IPS-NIHi11 (cell line): Measurements from ENCODE around the gene BRD3OS.
A peak's percentile ranks its signal among the peaks of the same experiment; 100 is the strongest.
"Not testable (repeated sequence)": the region's sequence is repeated elsewhere in the genome, so short reads cannot be mapped to it uniquely, and the experiment has no call there.

ENCODE experiments used
- DNase-seq: peaks from one replicate; pipeline ENCODE4 v3.0.0; 2012; ENCODE audit warnings: mixed read lengths, low spot score

Gene BRD3OS

DNA sequence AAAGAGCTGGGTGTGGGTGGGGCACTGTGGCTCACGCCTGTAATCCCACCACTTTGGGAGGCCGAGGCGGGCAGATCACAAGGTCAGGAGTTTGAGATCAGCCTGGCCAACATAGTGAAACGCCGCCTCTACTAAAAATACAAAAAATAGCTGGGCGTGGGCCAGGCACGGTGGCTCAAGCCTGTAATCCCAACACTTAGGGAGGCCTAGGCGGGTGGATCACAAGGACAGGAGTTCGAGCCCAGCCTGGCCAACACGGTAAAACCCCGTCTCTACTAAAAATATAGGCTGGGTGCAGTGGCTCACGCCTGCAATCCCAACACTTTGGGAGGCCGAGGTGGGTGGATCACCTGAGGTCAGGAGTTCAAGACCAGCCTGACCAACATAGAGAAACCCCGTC is 36.5 kb upstream of the BRD3OS start:
- not testable (repeated sequence) for DNase-seq

DNA sequence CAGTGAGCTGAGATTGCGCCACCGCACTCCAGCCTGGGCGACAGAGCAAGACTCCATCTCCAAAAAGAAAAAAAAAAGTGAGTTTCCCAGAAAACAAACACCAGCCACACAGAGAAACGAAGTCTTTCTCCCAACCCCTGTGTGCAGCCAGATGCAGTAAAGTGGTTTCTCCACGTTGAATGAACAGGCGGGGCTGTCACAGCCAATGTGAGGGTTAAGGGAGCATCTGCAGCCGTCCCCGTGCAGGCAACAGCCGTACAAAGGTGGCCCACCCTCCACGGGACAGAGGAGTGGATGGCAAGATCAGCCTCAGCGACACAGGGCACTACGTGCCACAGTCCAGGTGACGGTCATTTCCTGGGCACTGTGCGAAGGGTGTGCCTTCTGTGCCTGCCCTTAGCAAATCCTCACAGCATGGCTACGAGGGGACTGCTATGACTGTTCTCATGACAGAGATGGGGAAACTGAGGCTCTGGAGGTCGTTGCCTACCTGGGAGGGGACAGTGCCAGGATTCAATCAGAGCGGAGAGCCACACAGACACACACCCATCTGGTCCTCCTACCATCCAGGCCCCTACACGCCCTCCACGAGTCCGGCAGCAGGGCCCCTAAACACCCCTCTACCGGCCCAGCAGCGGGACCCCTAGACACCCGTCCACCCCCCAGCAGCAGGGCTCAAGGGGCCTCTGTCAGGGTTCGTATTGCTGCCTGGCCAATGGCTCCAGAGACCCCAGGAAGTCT is 35.5 kb upstream of the BRD3OS start:
- DNase-seq: peak; percentile 3

DNA sequence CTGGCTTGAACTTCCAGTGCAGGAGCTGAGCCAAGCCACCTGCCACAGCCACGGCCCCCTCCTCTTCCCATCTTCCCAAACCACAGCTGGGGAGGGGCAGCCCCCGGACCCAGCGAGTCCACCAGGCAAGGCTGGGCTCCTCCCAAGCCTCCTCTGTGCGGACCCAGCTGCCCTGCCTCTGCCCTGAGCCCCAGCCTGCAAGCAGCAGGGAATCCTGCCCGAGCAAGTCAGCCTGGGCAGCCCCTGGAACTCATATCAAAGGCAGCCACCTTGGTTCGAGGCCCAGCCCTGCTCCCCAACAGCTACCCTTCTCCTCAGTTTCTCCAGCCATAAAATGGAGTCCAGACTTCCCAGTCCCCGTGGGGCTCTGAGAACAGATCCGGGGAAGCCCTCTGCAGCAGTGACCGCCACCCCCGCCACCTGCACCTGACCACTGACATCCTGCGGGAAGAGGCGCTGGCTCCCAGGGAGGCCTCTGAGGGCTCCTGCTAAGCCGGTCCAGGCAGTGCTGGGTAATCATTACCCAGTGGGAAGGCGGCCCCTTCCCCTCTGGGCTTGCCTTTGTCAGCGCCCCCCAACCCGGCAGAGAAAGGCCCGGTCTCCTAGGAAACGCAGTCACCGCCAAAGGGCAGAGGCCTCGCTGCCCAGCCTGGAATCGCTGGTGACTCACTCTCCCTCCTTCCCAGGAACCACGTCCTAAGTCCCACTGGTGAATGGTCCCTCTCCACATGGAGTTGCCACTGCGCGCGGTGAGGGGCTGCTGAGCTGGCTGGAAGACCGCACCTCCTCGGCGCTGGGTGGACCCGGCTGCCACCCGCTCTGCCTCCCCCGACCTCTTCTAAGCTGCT is 34.7 kb upstream of the BRD3OS start:
- no peak for DNase-seq

DNA sequence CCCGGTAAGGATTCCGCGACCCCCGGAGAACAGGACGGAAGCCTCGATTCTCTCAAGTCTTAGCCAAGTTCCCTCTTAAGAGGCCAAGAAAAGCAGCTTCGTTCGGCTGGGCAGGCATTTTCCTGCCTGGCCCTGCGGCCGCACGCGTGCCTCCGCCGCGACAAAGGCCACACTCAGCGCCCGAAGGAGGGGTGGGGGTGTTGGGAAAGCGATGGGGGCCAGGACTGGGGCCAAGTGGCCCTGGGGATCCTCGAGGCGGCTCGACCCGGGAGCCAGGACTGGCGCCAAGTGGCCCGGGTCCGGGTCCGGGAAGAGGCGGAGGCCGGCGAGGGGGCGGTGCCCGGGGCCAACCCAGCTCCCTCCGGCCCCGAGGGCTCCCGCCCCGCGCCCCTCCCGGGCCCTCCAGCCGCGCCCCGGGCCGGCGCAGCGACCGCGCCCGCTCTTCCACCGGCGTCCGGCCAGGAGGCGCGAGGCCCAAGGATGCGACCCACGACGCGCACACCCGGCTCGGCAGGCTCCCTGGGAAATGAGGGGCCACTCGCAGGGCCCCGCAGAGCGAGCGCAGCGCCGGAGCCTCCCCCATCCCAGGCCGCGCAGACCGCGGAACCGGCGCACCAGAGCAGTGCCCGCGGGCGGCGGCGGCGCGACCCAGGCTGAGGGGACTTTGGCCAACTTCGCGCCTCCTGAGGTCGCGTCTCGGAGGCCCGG is 33.9 kb upstream of the BRD3OS start:
- peak; percentile 53 for DNase-seq

DNA sequence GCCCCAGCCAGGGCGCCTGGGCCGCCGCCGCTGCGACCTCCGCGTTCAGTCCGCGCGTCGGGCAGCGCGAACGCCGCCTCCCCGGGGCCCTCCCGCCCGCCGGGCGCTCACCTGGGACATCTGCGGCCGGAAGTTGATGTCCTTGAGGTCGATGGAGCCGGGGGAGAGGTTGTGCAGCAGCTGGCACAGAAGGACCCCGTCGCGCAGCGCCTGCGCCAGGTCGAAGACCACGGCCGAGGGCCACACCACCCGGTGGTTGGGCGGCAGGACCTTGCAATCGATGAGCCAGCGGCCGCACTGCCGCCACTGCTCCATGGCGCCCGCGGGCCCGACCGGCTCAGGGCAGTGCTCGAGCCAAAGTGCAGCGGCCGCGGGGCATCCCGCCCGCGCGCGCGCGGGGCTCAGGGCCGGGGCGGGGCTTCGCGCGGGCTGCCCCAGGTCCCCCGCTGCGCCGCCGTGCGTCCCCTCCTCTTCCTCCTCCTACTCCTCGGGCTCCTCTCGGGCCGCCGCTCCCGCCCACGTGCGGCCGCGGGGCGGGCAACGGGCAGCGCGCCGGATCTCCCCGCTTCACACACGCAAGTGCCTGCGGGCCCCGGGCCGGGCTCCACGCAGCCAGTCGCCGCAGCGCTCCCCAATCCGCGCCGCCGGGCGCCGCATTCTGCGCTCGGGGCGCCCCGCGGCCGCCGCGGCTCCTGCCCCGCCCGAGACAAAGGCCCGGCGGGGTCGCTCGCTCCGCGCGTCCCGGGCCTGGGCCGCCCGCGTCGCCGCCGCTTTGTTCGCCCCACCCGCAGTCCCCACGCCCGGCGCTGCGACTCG is 33.1 kb upstream of the BRD3OS start, which contains the start of gene VAV2:
Gene VAV2, minus strand, starts transcription at position 361 of the 816 bp plus-strand sequence. Its CDS starts 46 bp downstream, at position 315.
- DNase-seq: peak; percentile 62

DNA sequence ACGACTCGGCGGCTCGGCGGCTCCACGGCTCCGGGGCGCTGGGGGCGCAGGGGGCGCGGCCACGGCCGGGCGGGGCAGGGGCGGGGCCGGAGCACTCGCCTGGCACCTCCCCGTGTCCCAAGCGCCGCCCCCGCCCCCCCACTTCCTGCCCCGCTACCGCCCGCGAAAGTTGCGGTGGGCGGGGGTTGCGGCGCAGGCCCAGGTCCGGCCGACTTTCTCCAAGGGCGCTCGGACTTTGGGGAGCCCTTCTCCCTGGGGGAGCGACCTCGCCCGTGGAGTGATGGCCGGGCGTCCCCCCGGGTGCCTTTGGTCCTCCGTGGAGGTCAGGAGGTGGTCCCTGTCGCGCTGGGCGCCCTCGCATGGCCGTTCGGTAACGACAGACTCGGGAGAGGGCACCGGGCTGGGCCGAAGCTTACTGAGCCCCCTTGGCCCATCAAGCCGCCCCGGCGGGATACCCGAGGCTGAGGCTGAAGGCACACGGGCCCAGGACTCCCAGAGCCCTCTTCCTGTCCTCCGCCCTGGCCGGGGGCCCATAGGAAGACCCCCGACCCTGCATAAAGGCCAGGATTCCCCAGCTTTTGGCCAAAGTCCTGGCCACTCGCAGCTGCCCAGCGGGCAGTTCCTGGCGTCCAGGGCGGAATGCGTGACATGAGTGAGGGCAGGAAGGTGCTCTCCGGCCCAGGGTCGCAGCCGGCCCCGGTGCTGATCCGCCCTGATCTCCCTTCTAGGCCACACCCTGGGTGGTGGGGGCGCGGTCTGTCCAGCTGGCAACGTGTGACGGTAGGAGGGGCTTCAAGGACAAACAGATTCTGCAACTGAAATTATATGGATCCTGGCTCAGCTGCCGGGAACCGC is 32.3 kb upstream of the BRD3OS start:
- DNase-seq: peak; percentile 84

DNA sequence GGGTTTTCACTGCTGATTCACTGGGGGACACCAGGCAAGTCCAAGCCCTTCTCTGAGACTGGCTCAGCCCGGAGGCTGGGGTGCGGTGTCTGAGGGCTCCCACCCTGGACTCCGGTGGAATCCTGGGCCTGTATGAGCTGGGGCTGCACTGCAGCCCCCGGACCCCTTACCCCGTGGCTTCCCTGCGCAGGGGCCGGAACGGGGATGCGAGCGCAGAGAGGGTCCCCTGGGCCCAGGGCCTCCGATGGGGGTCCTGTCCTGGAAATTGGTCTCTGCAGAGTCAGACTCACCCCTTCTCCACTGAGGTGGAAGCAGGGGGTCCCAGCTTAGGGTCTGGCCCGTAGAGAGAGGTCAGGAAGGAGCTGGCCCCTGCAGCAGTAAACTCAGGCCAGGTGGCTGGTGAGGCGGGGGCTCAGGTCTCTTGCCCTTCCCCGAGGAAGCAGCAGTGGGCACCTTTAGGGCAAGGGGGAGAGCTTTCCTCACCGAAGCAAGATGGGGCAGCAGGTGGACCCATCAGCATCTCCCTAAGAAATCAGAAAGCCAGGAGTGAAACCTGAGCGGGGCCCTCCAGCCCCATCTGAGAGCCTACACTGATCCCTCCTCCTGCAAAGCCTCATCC is 31.5 kb upstream of the BRD3OS start:
- no peak for DNase-seq

DNA sequence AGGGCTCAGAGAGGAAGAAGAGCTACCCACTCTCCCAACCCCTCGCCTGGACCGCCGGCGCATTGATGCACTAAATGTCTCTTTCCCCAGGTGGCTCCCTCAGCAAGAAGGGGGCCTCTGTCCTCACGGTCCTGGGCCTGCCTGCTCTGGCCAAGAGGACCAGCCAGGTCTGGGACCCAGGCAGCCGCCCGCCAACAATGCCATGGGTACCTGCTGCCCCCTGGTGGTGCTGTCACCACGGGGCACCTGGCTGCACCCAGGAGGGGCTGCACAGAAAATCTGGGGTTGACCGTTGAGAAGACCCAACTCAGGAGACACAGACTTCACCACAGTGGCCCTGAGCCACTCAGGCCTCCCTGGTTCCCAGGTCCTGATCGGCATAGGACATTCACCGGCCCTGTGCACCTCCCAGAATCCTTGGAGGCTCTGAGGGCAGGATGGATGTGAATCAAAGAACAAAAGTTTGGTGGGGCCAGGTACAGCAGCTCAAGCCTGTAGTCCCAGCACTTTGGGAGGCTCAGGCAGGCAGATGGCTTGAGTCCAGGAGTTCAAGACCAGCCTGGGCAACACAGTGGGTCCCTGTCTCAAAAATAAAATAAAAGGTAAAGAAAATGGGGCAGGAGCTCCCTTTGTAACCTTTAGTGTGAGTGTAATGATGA is 30.8 kb upstream of the BRD3OS start:
- peak; percentile 93 for DNase-seq

DNA sequence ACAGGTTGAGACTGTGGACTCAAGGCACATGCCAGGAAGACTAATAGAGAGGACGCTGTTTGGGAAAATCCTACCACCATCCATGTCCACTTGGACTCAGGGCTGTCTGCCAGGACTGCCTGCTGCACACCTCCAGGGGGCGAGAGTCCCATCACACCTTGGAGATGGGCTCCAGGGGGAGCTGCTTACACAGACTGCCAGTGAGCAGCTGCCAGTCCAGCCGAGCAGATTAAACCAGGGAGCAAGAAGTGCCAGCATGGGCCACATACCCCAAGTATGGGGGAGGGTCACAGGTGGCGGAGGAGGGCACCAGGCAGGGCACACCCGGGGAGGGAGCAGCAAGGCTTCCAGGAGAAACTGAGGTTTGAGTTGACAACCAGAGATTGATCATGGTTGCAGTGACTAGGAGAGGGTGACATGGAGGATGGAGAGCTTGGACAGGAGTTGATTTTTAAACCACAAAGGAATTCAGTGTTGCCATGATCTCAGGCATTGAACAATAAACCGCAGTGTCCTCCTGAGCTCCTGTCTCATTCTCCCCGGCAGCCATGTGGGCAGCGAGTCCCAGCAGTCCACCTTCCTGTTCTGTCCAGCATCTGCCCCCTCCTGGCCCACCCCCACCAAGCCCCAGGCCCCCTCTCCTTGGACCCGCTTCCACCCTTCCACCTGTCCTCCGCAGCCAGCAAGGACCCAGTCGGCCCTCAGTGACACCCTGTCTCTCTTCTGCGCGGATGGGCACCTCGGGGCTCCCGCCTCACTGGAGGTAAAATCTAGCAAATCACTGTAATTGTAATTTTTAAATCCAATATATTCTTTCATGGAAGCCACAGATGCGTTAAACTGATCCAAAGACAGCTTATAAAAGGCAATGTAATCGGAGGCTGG is 30.0 kb upstream of the BRD3OS start:
- DNase-seq: no peak

DNA sequence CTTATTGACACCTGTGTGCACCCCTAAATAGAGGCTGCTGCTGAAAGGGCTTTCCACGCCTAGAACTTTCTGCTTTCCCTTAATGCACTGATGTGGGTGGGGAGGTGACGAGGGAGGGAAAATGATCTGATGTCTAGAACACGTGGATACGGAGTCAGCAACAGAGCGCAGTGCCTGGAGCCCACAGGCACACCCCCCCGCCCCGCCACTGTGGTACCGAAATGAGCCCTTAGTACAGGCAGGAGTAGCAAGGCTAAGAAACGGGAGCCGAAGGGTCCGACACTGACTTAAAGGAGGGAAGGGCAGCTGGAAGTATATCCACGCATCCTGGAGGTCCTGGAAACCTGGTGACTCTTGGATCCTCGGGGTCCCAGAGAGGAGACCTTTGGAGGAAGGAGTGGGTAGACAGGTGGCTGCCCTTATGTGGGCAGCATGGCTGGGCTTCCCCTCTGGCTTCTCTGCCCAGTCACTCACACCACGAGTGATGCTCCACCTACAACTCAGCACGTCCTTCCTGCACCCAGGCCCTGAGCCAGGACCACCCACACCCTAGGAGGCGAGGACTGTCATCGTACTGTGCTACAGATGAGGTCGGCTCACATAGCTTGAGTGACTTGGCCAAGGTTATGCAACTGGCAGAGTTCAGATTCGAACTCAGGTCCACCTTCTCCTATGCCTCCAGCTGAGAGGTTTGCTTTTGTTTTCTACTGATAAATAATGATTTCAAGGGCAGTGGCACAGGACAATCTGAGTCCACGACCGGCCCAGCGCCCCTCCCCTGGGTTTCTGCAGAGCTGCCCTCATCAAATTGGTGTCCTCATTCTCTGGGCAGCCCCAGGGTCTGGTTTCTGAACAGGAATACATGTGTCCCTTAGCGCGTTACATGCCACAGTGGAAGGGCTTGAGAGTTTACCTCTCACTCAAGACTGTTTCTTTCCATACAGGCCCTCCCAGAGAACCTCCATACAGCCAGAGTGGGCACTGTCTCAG is 28.5 kb upstream of the BRD3OS start:
- no peak for DNase-seq

DNA sequence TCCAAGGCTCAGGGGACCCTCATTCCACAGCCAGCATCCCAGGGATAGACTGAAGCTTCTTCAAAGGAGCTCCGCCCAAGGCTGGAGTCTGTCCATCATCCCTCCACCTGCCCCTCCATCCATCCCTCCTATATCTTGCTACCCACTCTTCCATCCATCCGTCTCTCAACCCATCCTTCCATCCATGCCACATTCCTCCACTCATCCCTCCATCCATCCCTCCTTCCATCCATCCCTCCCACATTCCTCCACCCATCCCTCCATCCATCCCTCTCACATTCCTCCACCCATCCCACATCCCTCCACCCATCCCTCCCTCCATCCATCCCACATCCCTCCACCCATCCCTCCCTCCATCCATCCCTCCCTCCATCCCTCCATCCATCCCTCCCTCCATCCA is 27.7 kb upstream of the BRD3OS start:
- DNase-seq: no peak

DNA sequence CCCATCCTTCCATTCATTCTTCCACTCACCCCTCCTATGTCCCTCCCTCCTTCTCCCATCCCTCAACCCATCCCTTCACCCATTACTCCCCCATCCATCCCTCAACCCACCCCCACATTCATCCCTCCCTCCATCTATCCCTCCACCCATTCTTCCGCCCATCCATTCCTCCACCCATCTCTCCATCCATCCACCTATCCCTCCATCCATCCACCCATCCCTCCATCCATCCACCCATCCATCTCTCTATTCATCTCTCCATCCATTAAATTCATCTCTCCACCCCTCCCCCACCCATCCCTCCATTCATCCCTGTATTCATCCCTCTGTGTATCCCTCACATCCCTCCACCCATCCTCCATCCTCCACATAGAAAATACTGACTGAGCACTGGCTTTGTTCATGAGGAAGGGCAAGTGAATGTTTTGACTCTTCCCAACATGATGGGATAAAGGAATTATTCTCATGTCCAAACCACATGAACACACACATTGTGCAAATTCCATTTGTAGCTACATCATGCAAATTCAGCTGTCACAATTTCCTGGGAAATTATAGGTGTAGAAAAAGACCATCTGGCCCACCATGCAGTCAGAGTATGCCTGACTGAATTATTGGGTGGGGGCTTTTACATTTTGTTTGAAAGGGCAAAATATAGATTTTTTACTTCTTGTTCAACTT is 26.2 kb upstream of the BRD3OS start:
- no peak for DNase-seq

DNA sequence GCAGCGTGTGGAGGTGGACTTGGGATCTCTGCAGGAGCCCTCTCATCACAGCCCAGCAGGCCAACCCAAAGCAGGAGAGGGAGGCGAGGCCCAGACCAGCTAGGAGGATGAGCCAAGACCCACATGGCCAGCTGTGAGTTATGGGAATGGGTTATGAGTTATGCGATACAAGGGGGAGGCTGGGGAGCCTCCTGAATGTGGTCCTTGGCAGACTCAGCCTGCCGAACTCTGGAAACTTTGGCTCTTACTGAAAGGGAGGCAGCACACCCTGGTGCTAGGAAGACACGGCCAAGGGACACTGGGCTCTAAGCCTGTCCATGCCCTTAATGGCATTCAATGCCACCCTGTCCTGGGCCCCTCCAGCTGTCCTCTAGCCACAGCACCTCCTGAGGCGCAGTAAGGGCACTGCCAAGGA is 25.4 kb upstream of the BRD3OS start:
- no peak for DNase-seq

DNA sequence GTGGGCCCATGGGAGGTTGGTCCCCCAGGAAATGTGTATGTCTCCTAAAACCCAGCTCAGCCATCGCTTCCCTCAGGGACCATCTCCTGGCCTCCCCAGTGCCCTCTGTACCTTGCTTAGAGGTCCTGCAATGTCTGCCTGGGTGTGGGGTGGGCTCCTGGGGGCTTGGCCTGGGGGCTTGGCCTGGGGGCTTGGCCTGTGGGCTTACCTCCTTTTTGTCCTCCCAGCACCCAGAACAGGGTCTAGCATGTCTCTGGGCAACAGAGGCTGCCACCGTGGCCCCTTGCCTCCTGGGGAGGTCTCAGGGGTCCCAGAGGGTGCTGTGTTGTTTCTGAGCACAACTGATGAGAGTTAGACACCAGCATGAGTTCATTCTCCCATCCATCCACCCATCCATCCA is 22.5 kb upstream of the BRD3OS start:
- DNase-seq: no peak

DNA sequence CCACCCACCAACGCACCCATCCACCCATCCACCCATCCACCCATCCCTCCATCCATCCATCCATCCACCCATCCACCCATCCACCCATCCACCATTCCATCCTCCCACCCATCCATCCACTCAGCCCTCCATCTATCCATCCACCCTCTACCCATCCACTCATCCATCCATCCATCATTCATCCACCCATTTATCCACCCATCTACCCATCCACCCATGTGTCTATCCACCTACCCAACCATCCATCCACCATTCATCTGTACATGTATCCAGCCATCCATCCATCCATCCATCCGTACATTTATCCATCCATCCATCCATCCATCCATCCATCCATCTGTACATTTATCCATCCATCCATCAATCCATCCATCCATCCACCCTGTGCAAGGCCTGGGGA is 22.0 kb upstream of the BRD3OS start:
- DNase-seq: no peak

DNA sequence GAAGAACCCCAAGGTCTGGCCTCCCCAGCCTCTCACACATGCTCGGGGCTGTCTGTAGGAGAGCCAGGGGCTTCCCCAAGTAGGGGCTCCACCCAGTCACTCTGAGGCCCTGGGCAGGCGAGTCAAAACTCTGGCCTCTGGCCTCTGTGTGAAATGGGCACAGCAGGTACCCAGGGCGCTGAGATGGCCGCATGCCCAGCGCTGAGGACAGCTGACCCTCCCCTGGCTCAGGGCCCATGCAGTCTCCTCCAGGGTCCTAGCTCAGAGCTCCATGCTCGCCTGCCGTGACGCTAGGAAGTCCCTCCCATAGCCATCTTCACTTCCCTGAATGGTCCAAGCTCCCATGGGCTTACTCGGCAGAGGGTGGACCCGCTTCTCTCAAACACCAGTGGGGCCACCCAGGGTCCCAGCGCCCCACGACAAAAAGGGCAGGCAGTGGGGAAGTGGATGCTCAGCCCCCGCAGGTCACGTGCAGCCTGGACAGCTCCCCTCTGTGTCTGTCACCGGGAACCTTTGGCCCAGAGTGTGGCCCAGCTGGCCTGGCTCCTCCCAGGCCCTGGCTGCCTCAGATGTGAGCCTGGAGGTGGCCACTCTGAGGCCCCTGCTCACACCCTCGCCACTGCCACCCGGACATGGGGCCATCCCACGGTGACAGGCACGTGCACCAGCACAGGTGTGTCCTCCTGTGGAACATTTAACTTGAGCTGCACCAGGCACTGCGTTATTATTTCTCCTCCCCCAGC is 21.0 kb upstream of the BRD3OS start:
- no peak for DNase-seq
